ENCODE results near the gene CT47A1. TPM values are rescaled to one million over a fixed set of nuclear protein-coding genes. Genes with fewer than 3 reads are reported as not detected.
"Not testable (repeated sequence)": the region's sequence is repeated elsewhere in the genome, so short reads cannot be mapped to it uniquely, and the experiment has no call there.

The CT47A1 gene
- total RNA-seq, 1 donor from 2014 or later = not detected

DNA sequence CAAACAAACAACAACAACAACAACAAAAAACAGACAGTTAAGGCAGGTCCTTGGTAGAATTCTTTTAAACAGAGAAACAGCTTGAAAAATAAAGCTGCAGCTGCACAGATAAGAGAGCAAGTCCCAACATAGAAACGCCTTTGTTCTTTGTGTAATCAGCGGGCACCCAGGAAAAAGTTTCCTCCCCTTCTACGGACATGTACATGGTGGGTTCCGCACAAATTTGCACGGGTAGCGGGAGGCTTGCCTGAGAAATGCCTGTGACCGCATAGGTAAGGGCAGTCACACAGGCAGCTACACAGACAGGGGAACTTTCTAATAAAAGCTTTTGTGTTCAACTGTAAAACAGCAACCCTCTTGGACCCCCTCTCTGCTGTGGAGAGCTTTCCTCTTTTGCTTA lies 25.7 kb upstream of the CT47A1 start:
- intact Hi-C loops (cut with DNase I) = no loop called here
- H3K4me1 ChIP-seq = no peaks in the 10 kb centered on the region
- H3K9me3 ChIP-seq = no peaks in the 10 kb centered on the region
- H3K27me3 ChIP-seq = no peaks in the 10 kb centered on the region
- no peak overlapping the region for H3K4me3 ChIP-seq
- no peaks in the 10 kb centered on the region for H3K36me3 ChIP-seq
- no peak overlapping the region for H3K27ac ChIP-seq
- no peak for DNase-seq (ENCODE audit: low spot score in 2 of 2)
- no peak for TF ChIP-seq CTCF (IDR thresholded peaks at IDR 0.05)

GRCh38 chrX:121010218-121010617 lies 24.7 kb upstream of the CT47A1 start:
- TF ChIP-seq CTCF (IDR thresholded peaks at IDR 0.05) = no peak
- Histone ChIP-seq H3K27me3 (no peaks in the 10 kb centered on the region), H3K9me3 (no peaks in the 10 kb centered on the region), H3K4me1 (no peaks in the 10 kb centered on the region), H3K4me3 (no peak overlapping the region), H3K36me3 (no peaks in the 10 kb centered on the region), H3K27ac (no peak overlapping the region)
- intact Hi-C loops (cut with DNase I) = no loop called here
- no peak for DNase-seq (ENCODE audit: low spot score in 2 of 2)

- no peak for DNase-seq (ENCODE audit: low spot score in 2 of 2)
- Histone ChIP-seq H3K4me1 (no peaks in the 10 kb centered on the region), H3K4me3 (no peak overlapping the region), H3K27ac (no peak overlapping the region), H3K9me3 (no peaks in the 10 kb centered on the region), H3K27me3 (no peaks in the 10 kb centered on the region), H3K36me3 (no peaks in the 10 kb centered on the region)
- intact Hi-C loops (cut with DNase I) = no loop called here
- no peak for TF ChIP-seq CTCF (IDR thresholded peaks at IDR 0.05)
Observed at GRCh38 chrX:121009764-121010163, 24.2 kb upstream of the CT47A1 start.

DNA sequence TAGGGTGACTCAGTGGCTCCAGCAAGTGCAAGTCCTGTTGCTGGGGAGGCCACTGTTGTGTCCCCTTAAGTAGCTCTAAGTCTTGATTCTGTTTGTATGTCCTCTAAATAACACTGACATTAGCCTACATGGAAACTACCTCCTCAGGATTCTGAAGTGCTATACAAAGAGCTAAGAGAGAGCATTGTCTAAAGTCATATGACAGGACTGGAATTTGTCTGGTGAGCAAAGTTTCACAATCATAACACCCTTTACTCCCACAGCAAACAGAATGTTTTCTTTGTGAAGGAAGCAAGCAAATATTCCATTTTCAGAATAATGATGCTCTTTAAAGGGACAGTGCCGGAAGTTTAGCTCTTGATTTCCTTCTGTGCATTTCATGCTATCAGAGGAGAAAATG lies 23.4 kb upstream of the CT47A1 start:
- H3K27me3 ChIP-seq = no peaks in the 10 kb centered on the region
- no peak overlapping the region for H3K27ac ChIP-seq
- H3K4me1 ChIP-seq = no peaks in the 10 kb centered on the region
- no peaks in the 10 kb centered on the region for H3K36me3 ChIP-seq
- no peak for TF ChIP-seq CTCF (IDR thresholded peaks at IDR 0.05)
- no peak for DNase-seq (ENCODE audit: low spot score in 2 of 2)
- H3K9me3 ChIP-seq = no peaks in the 10 kb centered on the region
- no peak overlapping the region for H3K4me3 ChIP-seq
- intact Hi-C loops (cut with DNase I) = no loop called here

DNA sequence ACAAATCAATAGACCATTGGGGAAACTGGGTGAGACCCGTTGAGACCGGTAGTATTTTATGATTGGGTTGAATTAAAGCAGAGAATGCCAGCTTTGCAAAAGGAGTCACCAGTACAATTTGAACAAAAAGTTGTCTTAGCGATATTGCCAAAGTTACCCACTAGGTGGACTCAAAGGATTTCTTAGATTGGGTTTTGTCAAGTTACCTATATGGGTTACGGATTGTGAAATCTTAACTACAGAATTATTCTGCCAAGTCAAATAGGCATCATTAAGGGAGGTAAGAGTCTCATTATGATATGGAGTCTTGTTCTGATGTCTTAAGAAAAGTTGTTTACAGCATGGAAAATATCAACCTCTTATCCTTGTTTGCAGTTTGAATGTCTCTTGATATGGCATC lies 15.0 kb upstream of the CT47A1 start:
- TF ChIP-seq CTCF (IDR thresholded peaks at IDR 0.05) = no peak
- no peaks in the 10 kb centered on the region for H3K4me1 ChIP-seq
- H3K36me3 ChIP-seq = no peaks in the 10 kb centered on the region
- H3K4me3 ChIP-seq = no peak overlapping the region
- no peak for DNase-seq (ENCODE audit: low spot score in 2 of 2)
- no peaks in the 10 kb centered on the region for H3K9me3 ChIP-seq
- intact Hi-C loops (cut with DNase I) = no loop called here
- H3K27ac ChIP-seq = no peak overlapping the region
- no peaks in the 10 kb centered on the region for H3K27me3 ChIP-seq

DNA sequence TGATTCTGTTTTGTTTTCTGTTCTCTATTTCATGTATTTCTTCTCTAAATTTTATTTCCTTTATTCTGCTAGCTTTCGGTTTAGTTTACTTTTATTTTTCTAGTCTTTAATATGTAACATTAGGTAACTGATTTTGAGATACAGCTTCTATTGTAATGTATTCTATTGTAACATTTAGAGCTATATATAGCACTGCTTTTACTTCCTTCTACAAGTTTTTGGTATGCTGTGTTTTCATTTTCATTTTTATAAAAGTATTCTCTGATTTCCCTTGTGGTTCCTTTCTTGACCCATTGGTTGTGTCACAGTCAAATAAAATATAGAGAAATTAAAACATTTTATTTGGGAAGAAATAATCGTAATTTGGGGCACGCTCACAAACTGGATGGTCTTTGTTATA lies 13.9 kb upstream of the CT47A1 start:
- intact Hi-C loops (cut with DNase I) = no loop called here
- DNase-seq (ENCODE audit: low spot score in 2 of 2) = no peak
- Histone ChIP-seq H3K9me3 (no peaks in the 10 kb centered on the region), H3K4me1 (no peaks in the 10 kb centered on the region), H3K27ac (no peak overlapping the region), H3K4me3 (no peak overlapping the region), H3K27me3 (no peaks in the 10 kb centered on the region), H3K36me3 (no peaks in the 10 kb centered on the region)
- no peak for TF ChIP-seq CTCF (IDR thresholded peaks at IDR 0.05)

GRCh38 chrX:120956500-120956899 lies 29.1 kb downstream of the CT47A1 start, which contains the start of gene CT47A7:
Gene CT47A7, minus strand, starts transcription at chrX:120956600. Its CDS starts 255 bp downstream, at chrX:120956345.
- H3K9me3 ChIP-seq; H3K27me3 ChIP-seq; H3K4me1 ChIP-seq; H3K27ac ChIP-seq; DNase-seq (ENCODE audit: low spot score in 2 of 2); H3K36me3 ChIP-seq; intact Hi-C loops (cut with DNase I); H3K4me3 ChIP-seq: not testable (repeated sequence)
